ENCODE data around the gene ZDHHC18. TPM values are rescaled to one million over a fixed set of nuclear protein-coding genes. Genes with fewer than 3 reads are reported as not detected.

Gene ZDHHC18
- 35.7 to 44.9 TPM (median 39.9 TPM) in 5 replicates for total RNA-seq (2022; extraction: Qiagen RNA extraction; ENCODE audit: low read depth)

GRCh38 chr1:26826261-26827105 lies at the start of gene ZDHHC18:
TSS of gene ZDHHC18 (plus strand) at chr1:26826688. CDS start at chr1:26826805, 117 bp downstream.

GRCh38 chr1:26787706-26788514 lies 38.6 kb upstream of the ZDHHC18 start, which contains the start of gene PIGV:
TSS of gene PIGV (plus strand) at chr1:26787950. CDS start at chr1:26790816, 2,866 bp downstream.

DNA sequence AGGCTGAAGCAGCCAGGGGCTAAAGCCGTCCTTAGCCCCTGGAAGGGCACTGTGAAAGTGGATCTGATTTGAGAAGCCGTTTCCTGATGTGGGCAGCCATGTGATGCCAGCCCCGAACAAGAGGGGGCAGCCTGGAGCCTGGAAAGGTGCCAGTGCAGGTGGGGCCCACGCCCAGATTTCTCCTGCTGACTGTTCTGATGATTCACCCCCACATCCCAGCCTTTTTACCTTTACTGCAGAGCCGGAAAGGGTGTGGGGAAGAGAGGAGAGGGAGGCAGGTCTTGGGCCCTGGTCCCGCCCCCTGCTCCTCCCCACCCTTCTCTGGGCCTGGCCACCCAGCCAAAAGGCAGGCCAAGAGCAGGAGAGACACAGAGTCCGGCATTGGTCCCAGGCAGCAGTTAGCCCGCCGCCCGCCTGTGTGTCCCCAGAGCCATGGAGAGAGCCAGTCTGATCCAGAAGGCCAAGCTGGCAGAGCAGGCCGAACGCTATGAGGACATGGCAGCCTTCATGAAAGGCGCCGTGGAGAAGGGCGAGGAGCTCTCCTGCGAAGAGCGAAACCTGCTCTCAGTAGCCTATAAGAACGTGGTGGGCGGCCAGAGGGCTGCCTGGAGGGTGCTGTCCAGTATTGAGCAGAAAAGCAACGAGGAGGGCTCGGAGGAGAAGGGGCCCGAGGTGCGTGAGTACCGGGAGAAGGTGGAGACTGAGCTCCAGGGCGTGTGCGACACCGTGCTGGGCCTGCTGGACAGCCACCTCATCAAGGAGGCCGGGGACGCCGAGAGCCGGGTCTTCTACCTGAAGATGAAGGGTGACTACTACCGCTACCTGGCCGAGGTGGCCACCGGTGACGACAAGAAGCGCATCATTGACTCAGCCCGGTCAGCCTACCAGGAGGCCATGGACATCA lies 36.5 kb downstream of the ZDHHC18 start, which contains the start of gene SFN:
Gene SFN (plus strand): TSS at position 369 of the 904 bp plus-strand sequence. CDS start 64 bp downstream, at position 433.

DNA sequence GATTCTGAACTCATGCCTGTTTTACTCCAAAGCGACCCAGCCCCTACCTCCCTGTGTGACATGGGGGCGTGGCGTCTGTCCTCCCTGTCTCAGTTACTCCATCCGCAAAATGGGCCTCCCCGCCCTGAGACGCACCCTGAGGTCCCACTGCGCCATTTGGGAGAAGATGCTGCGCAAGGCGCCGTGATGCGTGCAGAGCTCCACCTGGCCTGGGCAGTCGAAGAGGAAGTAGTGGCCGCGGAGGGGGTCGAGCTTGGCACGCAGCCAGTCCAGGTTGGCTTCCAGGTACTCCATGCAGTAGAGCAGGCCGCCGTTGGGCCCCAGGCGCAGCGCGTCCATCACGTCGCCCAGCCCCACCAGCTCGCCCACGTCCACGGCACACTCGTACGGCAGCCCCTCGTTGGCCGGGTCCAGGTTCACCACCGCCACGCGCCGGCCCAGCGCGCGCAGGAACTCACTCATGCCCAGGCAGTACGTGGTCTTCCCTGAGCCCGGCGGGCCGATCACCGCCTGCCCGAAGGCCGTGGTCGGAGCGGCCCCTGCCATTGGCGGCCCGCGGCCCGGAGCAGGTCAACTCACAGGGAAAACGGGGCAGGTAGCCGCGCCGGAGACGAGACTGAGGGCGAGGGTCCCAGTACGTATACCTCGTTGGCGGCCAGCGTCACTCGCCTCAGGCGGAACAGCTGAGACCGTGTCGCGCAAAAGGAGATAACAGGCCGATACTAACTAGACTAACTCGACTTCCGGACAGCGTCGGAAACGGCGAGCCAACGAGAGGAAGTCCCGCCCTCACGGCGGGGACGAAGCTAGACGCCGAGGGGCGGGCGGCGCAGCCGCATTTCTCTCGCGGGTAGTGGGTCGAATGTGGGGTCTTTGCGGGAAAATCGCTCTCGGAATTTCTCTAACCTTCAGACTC lies 63.3 kb downstream of the ZDHHC18 start, which contains the start of gene GPN2:
Gene GPN2 (minus strand): TSS at position 733 of the 916 bp plus-strand sequence. CDS start 187 bp downstream, at position 546.

DNA sequence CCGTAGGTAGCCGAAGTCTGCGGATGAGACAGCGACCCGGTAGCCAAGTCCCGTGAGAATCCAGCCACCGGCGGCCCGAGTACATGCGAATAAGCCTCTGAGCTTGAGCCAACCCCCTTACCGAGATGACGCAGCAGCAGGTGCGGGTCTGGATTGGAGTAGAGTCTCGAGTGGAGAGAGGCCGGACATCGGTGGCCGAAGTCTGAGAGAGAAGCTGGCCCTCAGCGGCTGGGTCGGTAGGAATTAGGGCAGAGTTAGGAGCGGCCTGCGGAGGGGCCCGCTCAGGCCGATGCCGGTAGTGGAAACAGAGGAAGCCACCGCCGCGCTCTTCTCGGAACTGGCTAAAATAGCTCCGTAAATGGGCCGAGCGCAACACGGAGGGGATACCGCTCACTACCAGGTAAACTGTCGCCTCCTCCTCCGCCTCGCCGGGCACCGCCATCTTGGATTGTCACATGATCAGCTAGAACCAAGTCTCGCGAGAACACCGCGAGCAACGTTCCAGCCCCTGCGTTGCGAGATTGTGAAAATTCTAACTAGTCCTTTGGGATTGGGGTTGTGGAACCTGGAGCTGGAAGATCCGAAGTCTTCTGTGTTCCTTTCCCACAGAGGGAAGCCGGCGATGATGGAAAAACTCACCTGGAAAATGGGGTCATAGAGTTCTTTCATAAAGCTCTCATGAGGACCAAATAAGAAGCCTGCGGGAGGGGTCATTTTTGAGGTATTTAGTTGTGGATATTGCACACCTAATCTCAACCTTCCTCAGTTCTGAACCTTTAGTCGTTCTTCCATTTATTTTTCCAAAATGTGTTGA lies 73.7 kb downstream of the ZDHHC18 start, which contains the start of gene GPATCH3:
Gene GPATCH3 (minus strand): TSS at position 467 of the 814 bp plus-strand sequence. CDS start 25 bp downstream, at position 442.

Other genes starting within 250 kb of the ZDHHC18 start
- gene ARID1A, start 130.7 kb upstream of the ZDHHC18 start, total RNA-seq (2022; extraction: Qiagen RNA extraction; ENCODE audit: low read depth) = 30.6 to 33.4 TPM (median 32.4 TPM) in 5 replicates
- gene PIGV, start 38.7 kb upstream of the ZDHHC18 start, total RNA-seq (2022; extraction: Qiagen RNA extraction; ENCODE audit: low read depth) = 4.8 to 6.4 TPM (median 6.1 TPM) in 5 replicates
- 480 to 623 TPM (median 596 TPM) in 5 replicates for gene SFN, start 36.5 kb downstream of the ZDHHC18 start, total RNA-seq (2022; extraction: Qiagen RNA extraction; ENCODE audit: low read depth)
- 19.0 to 32.4 TPM (median 28.6 TPM) in 5 replicates for gene GPN2, start 63.6 kb downstream of the ZDHHC18 start, total RNA-seq (2022; extraction: Qiagen RNA extraction; ENCODE audit: low read depth)
- 8.5 to 11.9 TPM (median 10.7 TPM) in 5 replicates for gene GPATCH3, start 73.8 kb downstream of the ZDHHC18 start, total RNA-seq (2022; extraction: Qiagen RNA extraction; ENCODE audit: low read depth)
- not detected in 5 replicates for gene NR0B2, start 87.3 kb downstream of the ZDHHC18 start, total RNA-seq (2022; extraction: Qiagen RNA extraction; ENCODE audit: low read depth)
- 125 to 158 TPM (median 131 TPM) in 5 replicates for gene NUDC, start 95.1 kb downstream of the ZDHHC18 start, total RNA-seq (2022; extraction: Qiagen RNA extraction; ENCODE audit: low read depth)
- gene KDF1, start 133.8 kb downstream of the ZDHHC18 start, total RNA-seq (2022; extraction: Qiagen RNA extraction; ENCODE audit: low read depth) = 0.15 TPM in 1 of 5 replicates, not detected in the others
- gene TRNP1, start 167.0 kb downstream of the ZDHHC18 start, total RNA-seq (2022; extraction: Qiagen RNA extraction; ENCODE audit: low read depth) = 146 to 217 TPM (median 205 TPM) in 5 replicates
- 0.53 to 0.99 TPM (median 0.58 TPM) in 5 replicates for gene TENT5B, start 186.2 kb downstream of the ZDHHC18 start, total RNA-seq (2022; extraction: Qiagen RNA extraction; ENCODE audit: low read depth)

Data from A549 treated with RU486 at 1 μM for 4 hours (cell line).